H9 (cell line): ENCODE results near the gene COPG1. TPM values are rescaled to one million over a fixed set of nuclear protein-coding genes. Genes with fewer than 3 reads are reported as not detected.

Experiments used
- DNase-seq: peaks from one replicate; pipeline ENCODE4 v3.0.0-alpha.2; 2017
- H2AFZ ChIP-seq: one replicate; pipeline ENCODE4 v1.6.1; 2013; ENCODE audit warnings: mild to moderate bottlenecking, low read length, control low read depth, moderate library complexity
- H2AK5ac ChIP-seq: 2 replicates; pipeline ENCODE4 v1.6.1; 2013; ENCODE audit warnings: low read length, control low read depth, mixed read lengths; ENCODE audit not compliant: insufficient read length
- H2BK120ac ChIP-seq: one replicate; pipeline ENCODE4 v1.6.1; 2013; ENCODE audit warnings: low read depth, mild to moderate bottlenecking, low read length, control low read depth, inconsistent platforms; ENCODE audit not compliant: poor library complexity, severe bottlenecking
- H2BK12ac ChIP-seq: 2 replicates; pipeline ENCODE4 v1.6.1; 2013; ENCODE audit warnings: low read length, control low read depth, mixed read lengths, low read depth; ENCODE audit not compliant: insufficient read length
- H2BK15ac ChIP-seq: 2 replicates; pipeline ENCODE4 v1.6.1; 2013; ENCODE audit warnings: low read depth, low read length, control low read depth
- H2BK20ac ChIP-seq: one replicate; pipeline ENCODE4 v1.6.1; 2013; ENCODE audit warnings: low read depth, mild to moderate bottlenecking, low read length, control low read depth, inconsistent platforms; ENCODE audit not compliant: poor library complexity, severe bottlenecking
- H2BK5ac ChIP-seq: 2 replicates; pipeline ENCODE4 v1.6.1; 2013; ENCODE audit warnings: low read length, control low read depth, mixed read lengths; ENCODE audit not compliant: insufficient read length
- H3K14ac ChIP-seq: 2 replicates; pipeline ENCODE4 v1.6.1; 2013; ENCODE audit warnings: low read length, control low read depth; ENCODE audit not compliant: insufficient read depth
- H3K18ac ChIP-seq: 2 replicates; pipeline ENCODE4 v1.6.1; 2013; ENCODE audit warnings: low read depth, mild to moderate bottlenecking, mixed read lengths, low read length, control low read depth; ENCODE audit not compliant: insufficient read length
- H3K23ac ChIP-seq: 2 replicates; pipeline ENCODE4 v1.6.1; 2013; ENCODE audit warnings: low read length, control low read depth, mixed read lengths, low read depth; ENCODE audit not compliant: insufficient read length
- H3K23me2 ChIP-seq: 2 replicates; pipeline ENCODE4 v1.6.1; 2013; ENCODE audit warnings: low read depth, mild to moderate bottlenecking, mixed read lengths, low read length, control low read depth; ENCODE audit not compliant: insufficient read length, poor library complexity, severe bottlenecking
- H3K27ac ChIP-seq: 2 replicates; pipeline ENCODE4 v1.5.1; 2013; ENCODE audit warnings: low read length, control low read depth, mixed read lengths, low read depth; ENCODE audit not compliant: insufficient read length
- H3K27me3 ChIP-seq: 2 replicates; pipeline ENCODE4 v1.6.1; 2013; ENCODE audit warnings: low read length, control low read depth, inconsistent platforms; ENCODE audit not compliant: insufficient read depth
- H3K4ac ChIP-seq: 2 replicates; pipeline ENCODE4 v1.6.1; 2013; ENCODE audit warnings: low read depth, mild to moderate bottlenecking, control low read depth, inconsistent platforms, low read length, moderate library complexity
- H3K4me1 ChIP-seq: 2 replicates; pipeline ENCODE4 v1.6.1; 2013; ENCODE audit warnings: low read length, control low read depth, inconsistent platforms; ENCODE audit not compliant: insufficient read depth
- H3K4me2 ChIP-seq: 2 replicates; pipeline ENCODE4 v1.6.1; 2013; ENCODE audit warnings: low read length, control low read depth, mixed read lengths; ENCODE audit not compliant: insufficient read length, insufficient read depth
- H3K56ac ChIP-seq: 2 replicates; pipeline ENCODE4 v1.6.1; 2013; ENCODE audit warnings: low read depth, mild to moderate bottlenecking, mixed read lengths, low read length, control low read depth; ENCODE audit not compliant: insufficient read length
- H3K79me1 ChIP-seq: 2 replicates; pipeline ENCODE4 v1.6.1; 2013; ENCODE audit warnings: low read depth, mild to moderate bottlenecking, moderate library complexity, low read length, control low read depth, inconsistent platforms; ENCODE audit not compliant: insufficient read depth, poor library complexity, severe bottlenecking
- H3K79me2 ChIP-seq: 2 replicates; pipeline ENCODE4 v1.6.1; 2013; ENCODE audit warnings: low read length, control low read depth, inconsistent platforms; ENCODE audit not compliant: insufficient read depth
- H3K9ac ChIP-seq: 2 replicates; pipeline ENCODE4 v1.6.1; 2013; ENCODE audit warnings: low read length, control low read depth, mixed read lengths; ENCODE audit not compliant: insufficient read length; ENCODE audit errors: extremely low read depth
- H3K9me3 ChIP-seq: one replicate; pipeline ENCODE4 v1.6.1; 2013; ENCODE audit warnings: low read depth, low read length, inconsistent platforms; ENCODE audit not compliant: control insufficient read depth
- H3T11ph ChIP-seq: one replicate; pipeline ENCODE4 v1.6.1; 2013; ENCODE audit warnings: mild to moderate bottlenecking, low read length, control low read depth, inconsistent platforms
- H4K20me1 ChIP-seq: one replicate; pipeline ENCODE4 v1.6.1; 2013; ENCODE audit not compliant: control insufficient read depth, insufficient read length, insufficient read depth
- H4K5ac ChIP-seq: 2 replicates; pipeline ENCODE4 v1.6.1; 2013; ENCODE audit warnings: low read depth, mild to moderate bottlenecking, mixed read lengths, low read length, control low read depth; ENCODE audit not compliant: insufficient read length
- H4K8ac ChIP-seq: replicated peaks from 2 replicates; pipeline ENCODE4 v1.6.1; 2013; ENCODE audit warnings: low read length, control low read depth, mixed read lengths, low read depth; ENCODE audit not compliant: insufficient read length
- H4K91ac ChIP-seq: 2 replicates; pipeline ENCODE4 v1.6.1; 2013; ENCODE audit warnings: low read depth, mild to moderate bottlenecking, moderate library complexity, mixed read lengths, low read length, control low read depth; ENCODE audit not compliant: insufficient read length
- H3K27ac Mint-ChIP-seq, 3 experiments: 2 replicates in 2 of 3; 3 replicates in 1 of 3; pipeline ENCODE4 v1.8.0; 2020 to 2021; ENCODE audit warnings: mixed read lengths in 3 of 3, mild to moderate bottlenecking in 1 of 3, moderate library complexity in 1 of 3
- H3K27me3 Mint-ChIP-seq: 2 replicates; pipeline ENCODE4 v1.8.0; 2021; ENCODE audit warnings: low read depth, mild to moderate bottlenecking, moderate library complexity, mixed read lengths
- H3K36me3 Mint-ChIP-seq, 3 experiments: 2 replicates in 2 of 3; 3 replicates in 1 of 3; pipeline ENCODE4 v1.8.0; 2020 to 2021; ENCODE audit warnings: low read depth in 3 of 3, mixed read lengths in 3 of 3; ENCODE audit not compliant: insufficient read depth in 1 of 3
- H3K4me1 Mint-ChIP-seq, 2 experiments: 2 replicates each; pipeline ENCODE4 v1.8.0; 2020; ENCODE audit warnings: mixed read lengths in 2 of 2
- H3K4me3 Mint-ChIP-seq, 2 experiments: 2 replicates in 1 of 2; 3 replicates in 1 of 2; pipeline ENCODE4 v1.8.0; 2020 to 2021; ENCODE audit warnings: mild to moderate bottlenecking in 2 of 2, mixed read lengths in 2 of 2, moderate library complexity in 1 of 2
- H3K9me3 Mint-ChIP-seq, 2 experiments: 2 replicates in 1 of 2; 3 replicates in 1 of 2; pipeline ENCODE4 v1.8.0; 2020; ENCODE audit warnings: mild to moderate bottlenecking in 2 of 2, mixed read lengths in 2 of 2, moderate library complexity in 1 of 2
- WGBS: extraction: QIAGEN DNeasy Blood & Tissue Kit; methylation state at CpG from one replicate; pipeline ENCODE4 v1.1.7; 2013; ENCODE audit warnings: missing lambda C conversion rate, low lambda C conversion rate, mixed read lengths; ENCODE audit not compliant: insufficient read length; ENCODE audit errors: extremely low coverage; 5-methylcytosine and 5-hydroxymethylcytosine counted together
- total RNA-seq: library from RNA; stranded (reverse); gene quantifications from 2 replicates; pipeline ENCODE4 v1.2.1, GENCODE V29; 2021
- TF ChIP-seq, protein P1 (sequence below): fragments of 200-600 bp; sonication (generic); conservative IDR thresholded peaks from 3 replicates; pipeline ENCODE4 v1.8.0; 2021; ENCODE audit warnings: antibody characterized with exemption, mild to moderate bottlenecking

COPG1 gene
- total RNA-seq, 1 experiment from 2014 or later = 147 TPM

DNA sequence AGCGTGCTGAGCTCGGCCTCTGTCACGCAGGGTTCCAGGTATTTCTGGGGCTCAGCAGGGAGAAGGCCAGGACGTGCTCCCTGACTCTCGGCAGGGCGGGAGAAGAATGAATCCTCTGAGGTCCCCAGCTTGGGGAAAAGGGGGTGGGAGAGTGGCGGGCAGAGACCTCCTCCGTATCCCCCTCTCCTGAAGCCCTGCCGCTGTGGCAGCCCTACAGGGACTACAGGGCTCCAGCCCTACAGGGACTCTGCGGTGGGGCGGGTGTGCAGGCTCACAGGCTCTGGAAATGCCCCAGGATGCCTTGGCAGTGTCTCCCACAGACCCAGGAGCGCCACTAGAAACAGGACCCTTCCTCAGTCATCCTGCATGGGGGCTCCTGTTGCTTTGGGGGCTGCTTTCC, 75.4 kb downstream of the COPG1 start:
- WGBS = no CpG with 5 or more reads among the region's 12 CpGs
- no peak overlapping the region for H3K14ac ChIP-seq
- Mint-ChIP-seq H3K4me3 (no peak overlapping the region), H3K4me1 (no peaks in the 10 kb centered on the region), H3K27me3 (no peaks in the 10 kb centered on the region; the same call in none of the 2 replicates), H3K27ac (no peak overlapping the region), H3K36me3 (peaks cover 0 to 7% (median 2%) of the 10 kb centered on the region in 3 experiments; a peak in 3 of 7 replicates), H3K9me3 (no peaks in the 10 kb centered on the region)
- H3K4me1 ChIP-seq = no peaks in the 10 kb centered on the region
- H3K27me3 ChIP-seq = no peaks in the 10 kb centered on the region
- no peak overlapping the region for H3K4ac ChIP-seq
- H4K20me1 ChIP-seq = no peaks in the 10 kb centered on the region
- no peak overlapping the region for H4K91ac ChIP-seq
- H2AK5ac ChIP-seq = no peak overlapping the region
- no peak overlapping the region for H4K5ac ChIP-seq
- no peaks in the 10 kb centered on the region for H3K9me3 ChIP-seq
- no peak overlapping the region for H3T11ph ChIP-seq
- H2AFZ ChIP-seq = no peak overlapping the region
- H2BK5ac ChIP-seq = no peak overlapping the region
- H2BK120ac ChIP-seq = no peak overlapping the region
- H3K4me2 ChIP-seq = no peak overlapping the region
- H3K56ac ChIP-seq = no peak overlapping the region
- H3K18ac ChIP-seq = no peak overlapping the region
- no peak overlapping the region for H2BK15ac ChIP-seq
- no peaks in the 10 kb centered on the region for H3K79me1 ChIP-seq
- TF ChIP-seq, protein P1, sequence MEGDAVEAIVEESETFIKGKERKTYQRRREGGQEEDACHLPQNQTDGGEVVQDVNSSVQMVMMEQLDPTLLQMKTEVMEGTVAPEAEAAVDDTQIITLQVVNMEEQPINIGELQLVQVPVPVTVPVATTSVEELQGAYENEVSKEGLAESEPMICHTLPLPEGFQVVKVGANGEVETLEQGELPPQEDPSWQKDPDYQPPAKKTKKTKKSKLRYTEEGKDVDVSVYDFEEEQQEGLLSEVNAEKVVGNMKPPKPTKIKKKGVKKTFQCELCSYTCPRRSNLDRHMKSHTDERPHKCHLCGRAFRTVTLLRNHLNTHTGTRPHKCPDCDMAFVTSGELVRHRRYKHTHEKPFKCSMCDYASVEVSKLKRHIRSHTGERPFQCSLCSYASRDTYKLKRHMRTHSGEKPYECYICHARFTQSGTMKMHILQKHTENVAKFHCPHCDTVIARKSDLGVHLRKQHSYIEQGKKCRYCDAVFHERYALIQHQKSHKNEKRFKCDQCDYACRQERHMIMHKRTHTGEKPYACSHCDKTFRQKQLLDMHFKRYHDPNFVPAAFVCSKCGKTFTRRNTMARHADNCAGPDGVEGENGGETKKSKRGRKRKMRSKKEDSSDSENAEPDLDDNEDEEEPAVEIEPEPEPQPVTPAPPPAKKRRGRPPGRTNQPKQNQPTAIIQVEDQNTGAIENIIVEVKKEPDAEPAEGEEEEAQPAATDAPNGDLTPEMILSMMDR = no peak
- no peaks in the 10 kb centered on the region for H3K23me2 ChIP-seq
- DNase-seq = no peak
- H3K27ac ChIP-seq = no peak overlapping the region
- H3K9ac ChIP-seq = no peak overlapping the region
- no peak overlapping the region for H3K23ac ChIP-seq
- no peak overlapping the region for H4K8ac ChIP-seq
- no peak overlapping the region for H2BK12ac ChIP-seq
- H3K79me2 ChIP-seq = no peaks in the 10 kb centered on the region
- no peak overlapping the region for H2BK20ac ChIP-seq
